ENCODE data around the gene TUBB4B.

TUBB4B gene

DNA sequence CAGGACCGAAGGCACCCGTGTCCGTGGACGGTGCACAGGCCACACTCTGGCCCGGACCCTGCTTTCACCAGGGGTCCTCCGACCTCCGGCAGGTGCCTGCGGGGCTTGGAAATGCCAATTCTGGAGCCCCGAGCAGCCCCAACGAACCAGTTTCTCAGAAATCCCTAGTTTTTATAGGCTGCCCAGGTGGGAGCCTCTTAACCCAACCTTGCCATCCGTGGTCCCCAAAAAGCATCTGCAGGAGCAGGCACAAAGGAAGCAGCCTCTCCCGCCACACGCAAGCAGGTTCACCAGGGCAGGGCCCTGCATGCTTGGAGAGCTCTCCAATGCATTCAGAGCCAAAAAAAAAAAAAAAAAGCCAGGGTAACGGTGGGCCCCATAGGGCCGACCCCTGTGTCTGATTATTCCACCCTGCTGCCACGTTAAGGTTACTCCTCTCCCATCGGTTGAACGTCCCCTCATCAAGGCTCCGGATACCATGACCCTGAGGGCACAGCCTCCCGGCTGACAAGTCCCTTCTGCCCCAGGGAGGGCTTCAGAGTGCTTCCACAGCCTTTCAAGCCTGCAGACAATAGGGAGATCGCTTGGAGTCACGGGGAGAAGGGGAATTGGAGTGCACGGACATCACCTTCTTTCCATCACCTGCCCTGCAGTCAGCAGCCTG lies 39.8 kb upstream of the TUBB4B start:
- Mint-ChIP-seq H3K27me3 (no peaks in the 10 kb centered on the region), H3K27ac (peak overlapping the region; percentile 93), H3K9me3 (no peaks in the 10 kb centered on the region), H3K36me3 (peaks cover 7 to 12% of the 10 kb centered on the region in 2 donors), H3K4me1 (peaks cover 33 to 72% of the 10 kb centered on the region in 2 donors), H3K4me3 (peak overlapping the region; percentile 87 to 92)
- no peak for DNase-seq
- no peak for ATAC-seq (replicated peaks)

DNA sequence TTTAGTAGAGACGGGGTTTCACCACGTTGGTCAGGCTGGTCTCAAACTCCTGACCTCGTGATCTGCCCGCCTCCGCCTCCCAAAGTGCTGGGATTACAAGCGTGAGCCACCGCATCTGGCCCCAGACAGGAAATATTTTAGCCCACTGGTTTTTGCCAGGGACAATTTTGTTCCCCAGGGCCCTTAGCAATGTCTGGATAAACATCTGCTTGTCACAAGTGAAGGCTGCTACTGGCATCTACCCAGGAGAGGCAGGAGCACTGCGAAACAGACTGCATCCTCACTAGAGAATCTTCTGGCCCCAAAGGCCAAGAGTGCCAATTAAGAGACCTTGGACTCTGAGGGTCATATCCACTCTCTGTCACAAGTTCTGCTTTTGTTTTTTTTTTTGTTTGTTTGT lies 38.1 kb upstream of the TUBB4B start:
- ATAC-seq (replicated peaks) = no peak
- Mint-ChIP-seq H3K27ac (peak overlapping the region; percentile 20), H3K4me1 (peaks cover 40 to 76% of the 10 kb centered on the region in 2 donors), H3K36me3 (peaks cover 15 to 27% of the 10 kb centered on the region in 2 donors), H3K9me3 (no peaks in the 10 kb centered on the region), H3K4me3 (peak overlapping the region in 1 of 2 donors; percentile 4), H3K27me3 (no peaks in the 10 kb centered on the region)
- no peak for DNase-seq

DNA sequence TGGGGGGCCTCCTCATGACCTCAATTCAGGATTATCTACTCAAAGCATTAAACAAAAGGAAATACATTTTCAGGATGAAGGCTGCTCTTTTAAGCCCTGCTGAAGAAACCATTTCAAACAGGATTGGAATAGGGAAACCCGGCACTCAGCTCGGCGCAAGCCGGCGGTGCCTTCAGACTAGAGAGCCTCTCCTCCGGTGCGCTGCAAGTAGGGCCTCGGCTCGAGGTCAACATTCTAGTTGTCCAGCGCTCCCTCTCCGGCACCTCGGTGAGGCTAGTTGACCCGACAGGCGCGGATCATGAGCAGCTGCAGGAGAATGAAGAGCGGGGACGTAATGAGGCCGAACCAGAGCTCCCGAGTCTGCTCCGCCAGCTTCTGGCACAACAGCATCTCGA lies 36.4 kb upstream of the TUBB4B start:
- ATAC-seq (replicated peaks) (no peak), DNase-seq (no peak)
- Mint-ChIP-seq H3K9me3 (no peaks in the 10 kb centered on the region), H3K27me3 (no peaks in the 10 kb centered on the region), H3K36me3 (peaks cover 18 to 34% of the 10 kb centered on the region in 2 donors), H3K27ac (peak overlapping the region; percentile 95), H3K4me3 (peak overlapping the region; percentile 93 to 95), H3K4me1 (peaks cover 34 to 64% of the 10 kb centered on the region in 2 donors)

DNA sequence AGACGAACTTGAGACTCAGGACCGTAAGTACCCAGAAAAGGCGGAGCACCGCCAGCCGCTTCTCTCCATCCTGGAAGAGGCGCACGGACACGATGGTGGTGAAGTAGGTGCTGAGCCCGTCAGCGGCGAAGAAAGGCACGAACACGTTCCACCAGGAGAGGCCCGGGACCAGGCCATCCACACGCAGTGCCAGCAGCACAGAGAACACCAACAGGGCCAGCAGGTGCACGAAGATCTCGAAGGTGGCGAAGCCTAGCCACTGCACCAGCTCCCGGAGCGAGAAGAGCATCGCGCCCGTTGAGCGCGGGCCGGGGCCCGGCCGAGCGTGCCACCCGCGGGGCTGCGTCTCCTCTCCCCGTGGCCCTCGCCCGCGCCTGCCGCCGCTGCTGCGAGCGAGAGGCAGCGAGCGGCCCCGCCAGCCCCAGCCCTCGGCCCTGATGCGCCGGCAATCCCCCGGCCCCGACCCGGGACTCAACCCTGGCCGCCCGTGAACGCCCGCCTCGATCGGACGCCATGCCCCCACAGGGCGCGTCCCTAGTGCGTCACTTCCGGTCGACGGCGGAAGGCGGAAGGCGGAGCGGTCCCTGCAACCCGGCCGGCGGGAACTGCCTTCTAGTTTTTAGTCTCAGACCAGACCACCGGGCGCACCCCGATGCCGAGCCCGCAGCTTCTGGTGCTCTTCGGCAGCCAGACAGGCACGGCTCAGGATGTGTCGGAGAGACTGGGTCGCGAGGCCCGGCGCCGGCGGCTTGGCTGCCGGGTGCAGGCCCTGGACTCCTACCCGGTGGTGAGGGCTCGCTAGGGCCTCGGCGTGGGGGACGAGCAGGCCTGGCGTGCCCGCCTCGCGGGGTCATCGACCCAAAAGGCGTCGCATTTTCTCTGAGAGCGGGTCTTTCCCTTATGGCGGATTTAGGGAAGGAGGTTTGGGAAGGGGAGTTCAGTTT lies 35.7 kb upstream of the TUBB4B start, which contains the start of the genes NDOR1 and TMEM203:
Gene NDOR1 (plus strand): TSS at position 575 of the 944 bp plus-strand sequence. CDS start 78 bp downstream, at position 653.
Gene TMEM203 (minus strand): TSS at position 523 of the 944 bp plus-strand sequence. CDS start 234 bp downstream, at position 289.
- no peaks in the 10 kb centered on the region for H3K27me3 Mint-ChIP-seq
- peaks cover 34 to 63% of the 10 kb centered on the region in 2 donors for H3K4me1 Mint-ChIP-seq

DNA sequence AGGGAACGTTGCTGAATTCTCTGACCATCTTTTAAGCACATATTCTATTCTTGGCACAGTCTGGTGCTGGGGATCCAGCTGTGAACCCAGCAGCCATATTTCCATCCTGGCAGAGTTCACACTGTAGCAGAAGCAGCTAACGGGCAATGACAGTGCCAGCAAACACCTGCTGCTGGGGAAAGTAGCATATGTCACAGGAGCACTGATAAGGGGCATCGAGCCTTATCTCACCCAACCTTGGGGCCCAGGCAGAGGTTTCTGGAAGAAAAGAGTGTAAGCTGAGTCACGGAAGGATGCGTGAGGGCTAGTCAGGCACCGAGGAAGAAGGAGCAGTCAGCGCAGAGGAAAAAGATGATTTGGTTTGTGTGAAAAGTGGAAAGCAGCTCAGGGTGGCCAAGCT lies 34.5 kb upstream of the TUBB4B start:
- Mint-ChIP-seq H3K36me3 (peaks cover 25 to 42% of the 10 kb centered on the region in 2 donors), H3K27ac (peak overlapping the region; percentile 97), H3K27me3 (no peaks in the 10 kb centered on the region), H3K4me1 (peaks cover 33 to 54% of the 10 kb centered on the region in 2 donors), H3K9me3 (no peaks in the 10 kb centered on the region), H3K4me3 (peak overlapping the region; percentile 93 to 95)
- DNase-seq (no peak), ATAC-seq (replicated peaks) (no peak)

More for the DNA sequence above, 35.7 kb upstream of the TUBB4B start, which contains the start of the genes NDOR1 and TMEM203:
- Mint-ChIP-seq H3K9me3 (no peaks in the 10 kb centered on the region), H3K4me3 (peak within 1 kb of the TSS; percentile 93 to 95), H3K36me3 (peaks cover 20 to 34% of the 10 kb centered on the region in 2 donors), H3K27ac (peak within 1 kb of the TSS; percentile 97)
- peak; percentile 89 for DNase-seq
- peak; percentile 70 to 71 for ATAC-seq (replicated peaks)

DNA sequence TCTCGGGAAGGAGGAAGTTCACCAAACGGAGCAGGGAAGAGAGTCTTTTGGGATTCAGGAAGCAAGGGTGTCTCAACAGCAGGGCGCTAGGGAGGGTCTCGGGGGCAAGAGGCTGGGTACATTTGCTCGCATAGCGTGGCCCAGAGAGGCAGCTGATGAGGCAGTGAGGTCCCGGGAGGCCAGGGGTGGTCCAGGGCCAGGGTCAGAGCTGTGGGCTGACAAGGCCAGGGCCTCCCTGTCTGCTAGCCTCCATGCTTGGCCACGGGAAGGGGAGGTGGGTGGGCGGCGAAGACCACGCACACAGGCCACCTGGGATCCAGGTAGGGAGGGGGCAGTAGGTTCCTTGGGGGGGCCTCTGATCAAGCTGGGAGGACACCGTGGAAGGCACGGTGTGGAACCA lies 29.6 kb upstream of the TUBB4B start:
- Mint-ChIP-seq H3K36me3 (peaks cover 30 to 44% of the 10 kb centered on the region in 2 donors), H3K9me3 (no peaks in the 10 kb centered on the region), H3K4me1 (peaks cover 17 to 18% of the 10 kb centered on the region in 2 donors), H3K4me3 (no peak overlapping the region), H3K27me3 (no peaks in the 10 kb centered on the region), H3K27ac (peak overlapping the region; percentile 85)
- ATAC-seq (replicated peaks) (no peak), DNase-seq (no peak)

DNA sequence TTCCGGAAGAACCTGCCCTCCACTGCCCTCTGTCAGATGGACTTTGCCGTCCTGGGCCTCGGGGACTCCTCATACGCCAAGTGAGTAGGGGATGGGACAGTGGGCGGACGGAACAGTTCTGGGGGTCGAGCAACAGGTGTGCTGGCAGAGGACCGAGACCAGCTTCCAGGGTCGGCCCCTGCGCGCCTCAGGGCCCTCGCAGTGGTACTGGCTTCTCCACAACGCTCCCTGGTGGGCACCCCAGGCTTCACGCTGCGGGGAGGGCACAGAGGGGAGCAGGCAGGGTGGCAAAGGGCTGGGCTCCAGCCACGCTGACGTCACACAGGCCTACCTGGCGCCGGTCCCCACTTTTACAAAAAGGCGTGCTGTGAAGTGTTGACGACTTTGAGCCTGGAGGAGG lies 28.6 kb upstream of the TUBB4B start:
- H3K4me3 Mint-ChIP-seq = no peak overlapping the region

DNA sequence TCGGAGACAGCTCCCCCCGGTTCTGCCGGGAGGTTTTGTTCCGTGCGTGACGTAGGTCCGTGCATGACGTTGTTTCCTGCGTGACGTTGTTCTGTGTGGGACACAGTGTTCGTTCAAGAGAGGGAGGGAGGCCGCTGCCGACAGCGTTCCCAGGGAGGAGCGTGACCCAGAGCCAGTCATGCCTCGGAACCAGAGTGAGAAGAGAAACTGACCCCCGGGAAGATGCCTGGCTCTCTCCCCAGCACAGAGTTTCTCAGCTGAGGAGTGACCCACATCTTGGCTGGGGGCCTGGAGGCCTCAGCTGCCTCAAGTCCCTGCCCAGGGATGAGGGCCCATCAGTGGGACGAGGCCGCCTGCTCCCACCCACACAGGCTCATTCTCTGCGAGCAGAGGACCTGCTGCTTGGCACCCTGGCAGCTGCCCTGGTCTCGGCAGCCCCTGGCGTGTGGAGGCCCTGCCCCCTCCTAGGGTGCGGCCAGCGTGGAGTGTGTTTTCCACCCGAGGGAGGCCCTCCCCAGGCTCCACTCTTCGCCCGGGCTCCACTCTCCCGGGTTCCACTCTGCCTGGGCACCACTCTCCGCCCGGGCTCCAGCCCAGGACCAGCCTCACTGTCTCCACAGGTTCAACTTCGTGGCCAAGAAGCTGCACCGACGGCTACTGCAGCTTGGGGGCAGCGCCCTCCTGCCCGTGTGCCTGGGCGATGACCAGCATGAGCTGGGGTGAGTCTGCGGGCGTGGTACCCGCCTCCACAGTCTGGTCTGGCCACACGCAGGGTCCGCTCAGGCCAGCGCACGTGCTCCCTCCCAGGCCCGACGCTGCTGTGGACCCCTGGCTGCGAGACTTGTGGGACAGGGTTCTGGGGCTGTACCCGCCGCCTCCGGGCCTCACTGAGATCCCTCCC lies 27.7 kb upstream of the TUBB4B start:
- ATAC-seq (replicated peaks) (no peak), DNase-seq (no peak)
- Mint-ChIP-seq H3K27me3 (no peaks in the 10 kb centered on the region), H3K27ac (no peak overlapping the region), H3K36me3 (peaks cover 22 to 31% of the 10 kb centered on the region in 2 donors), H3K9me3 (no peaks in the 10 kb centered on the region), H3K4me3 (no peak overlapping the region), H3K4me1 (peaks cover 7 to 11% of the 10 kb centered on the region in 2 donors)

More for the DNA sequence above, 28.6 kb upstream of the TUBB4B start:
- Mint-ChIP-seq H3K27ac (no peak overlapping the region), H3K36me3 (peaks cover 23 to 34% of the 10 kb centered on the region in 2 donors), H3K9me3 (no peaks in the 10 kb centered on the region), H3K4me1 (peaks cover 8 to 14% of the 10 kb centered on the region in 2 donors), H3K27me3 (no peaks in the 10 kb centered on the region)
- DNase-seq (no peak), ATAC-seq (replicated peaks) (no peak)

DNA sequence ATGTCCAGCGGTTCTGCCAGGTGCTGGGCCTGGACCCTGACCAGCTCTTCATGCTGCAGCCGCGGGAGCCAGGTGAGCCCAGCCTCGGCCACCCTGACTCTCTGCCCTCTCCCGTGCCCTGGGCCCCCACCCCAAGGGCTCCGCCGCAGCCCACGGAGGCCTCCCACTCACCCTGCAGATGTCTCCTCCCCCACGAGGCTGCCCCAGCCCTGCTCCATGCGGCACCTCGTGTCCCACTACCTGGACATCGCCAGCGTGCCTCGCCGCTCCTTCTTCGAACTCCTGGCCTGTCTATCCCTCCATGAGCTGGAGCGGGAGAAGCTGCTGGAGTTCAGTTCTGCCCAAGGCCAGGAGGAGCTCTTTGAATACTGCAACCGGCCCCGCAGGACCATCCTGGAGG lies 26.5 kb upstream of the TUBB4B start:
- no peak overlapping the region for H3K4me3 Mint-ChIP-seq
- peaks cover 5 to 6% of the 10 kb centered on the region in 2 donors for H3K4me1 Mint-ChIP-seq
- H3K27me3 Mint-ChIP-seq = no peaks in the 10 kb centered on the region
- DNase-seq (no peak), ATAC-seq (replicated peaks) (no peak)
- H3K27ac Mint-ChIP-seq = no peak overlapping the region
- no peaks in the 10 kb centered on the region for H3K9me3 Mint-ChIP-seq
- peaks cover 17 to 28% of the 10 kb centered on the region in 2 donors for H3K36me3 Mint-ChIP-seq

DNA sequence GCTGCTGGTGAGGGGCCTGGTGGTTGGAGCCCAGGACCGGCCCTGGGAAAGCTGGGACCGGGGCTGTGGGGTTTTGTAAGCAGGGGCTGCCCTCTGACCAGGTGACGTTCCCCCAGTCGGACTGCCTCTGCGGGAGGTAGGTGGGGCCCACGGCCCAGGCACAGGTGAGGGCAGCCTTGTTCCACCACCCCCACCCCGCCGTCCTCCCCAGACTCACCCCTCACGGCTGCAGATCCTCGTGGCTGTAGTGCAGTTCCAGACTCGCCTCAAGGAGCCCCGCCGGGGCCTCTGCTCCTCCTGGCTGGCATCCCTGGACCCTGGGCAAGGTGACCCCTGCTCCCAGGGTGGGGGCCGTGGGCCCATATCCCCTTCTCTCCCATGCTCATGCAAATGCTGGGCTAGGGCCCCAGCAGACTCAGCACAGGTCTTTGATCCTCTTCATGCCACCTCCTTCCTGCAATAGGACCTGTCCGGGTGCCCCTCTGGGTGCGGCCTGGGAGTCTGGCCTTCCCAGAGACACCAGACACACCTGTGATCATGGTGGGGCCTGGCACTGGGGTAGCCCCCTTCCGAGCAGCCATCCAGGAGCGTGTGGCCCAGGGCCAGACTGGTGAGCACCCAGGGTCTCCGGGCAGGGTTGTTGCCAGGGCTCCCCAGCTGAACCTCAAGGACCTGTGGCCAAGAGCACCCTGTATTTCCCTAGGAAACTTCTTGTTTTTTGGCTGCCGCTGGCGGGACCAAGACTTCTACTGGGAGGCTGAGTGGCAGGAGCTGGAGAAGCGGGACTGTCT lies 25.7 kb upstream of the TUBB4B start:
- H3K36me3 Mint-ChIP-seq = peaks cover 15 to 28% of the 10 kb centered on the region in 2 donors
- no peak overlapping the region for H3K27ac Mint-ChIP-seq
- peaks cover 5 to 6% of the 10 kb centered on the region in 2 donors for H3K4me1 Mint-ChIP-seq
- H3K27me3 Mint-ChIP-seq = no peaks in the 10 kb centered on the region
- no peaks in the 10 kb centered on the region for H3K9me3 Mint-ChIP-seq
- DNase-seq (no peak), ATAC-seq (replicated peaks) (no peak)
- no peak overlapping the region for H3K4me3 Mint-ChIP-seq

DNA sequence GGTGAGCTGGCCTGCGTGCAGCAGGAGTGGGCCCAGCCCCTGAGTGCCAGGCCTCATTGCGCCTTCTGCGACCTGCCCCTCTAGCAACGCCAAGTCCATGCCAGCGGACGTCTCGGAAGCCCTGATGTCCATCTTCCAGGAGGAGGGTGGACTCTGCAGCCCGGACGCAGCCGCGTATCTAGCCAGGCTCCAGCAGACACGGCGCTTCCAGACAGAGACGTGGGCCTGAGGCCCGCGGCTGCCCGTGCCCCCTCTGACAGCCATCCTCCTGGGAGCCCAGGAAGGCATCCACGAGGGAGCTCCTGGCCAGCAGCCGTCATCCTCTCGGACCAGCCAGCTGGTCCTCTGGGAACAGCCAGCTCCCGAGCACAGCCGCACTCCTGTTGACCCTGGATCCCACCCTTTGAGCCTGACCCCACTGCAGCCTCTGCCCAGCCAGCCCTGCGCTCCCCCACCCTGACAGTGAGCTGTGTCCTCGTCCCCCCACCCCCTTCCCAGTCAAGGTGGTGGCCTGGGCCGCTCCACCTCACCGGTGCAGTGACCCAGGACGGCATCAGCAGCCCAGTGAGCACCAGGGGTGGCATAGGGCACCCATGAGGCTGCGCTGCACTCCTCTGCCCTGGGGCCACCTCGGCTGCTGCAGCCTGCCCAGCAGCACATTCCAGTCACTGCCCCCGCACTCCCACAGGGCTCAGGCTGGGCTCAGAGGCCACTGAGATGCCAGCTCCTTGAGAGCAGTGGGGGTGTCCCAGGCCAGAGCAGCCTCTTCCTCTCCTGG lies 24.7 kb upstream of the TUBB4B start:
- Mint-ChIP-seq H3K9me3 (no peaks in the 10 kb centered on the region), H3K4me1 (peaks cover 5% of the 10 kb centered on the region in 2 donors), H3K27me3 (no peaks in the 10 kb centered on the region), H3K36me3 (peaks cover 10 to 19% of the 10 kb centered on the region in 2 donors), H3K4me3 (no peak overlapping the region), H3K27ac (no peak overlapping the region)
- DNase-seq (no peak), ATAC-seq (replicated peaks) (no peak)

Data from stimulated activated naive B cell treated with anti-CD40 and anti-IgM and Interleukin-4, amounts not matched to agents 10 μg/mL and 1 μg/mL and 100 μg/mL, for 72 hours (primary cell).